ENCODE results near the gene RBFA. TPM values are rescaled to one million over a fixed set of nuclear protein-coding genes. Genes with fewer than 3 reads are reported as not detected.

The RBFA gene
- total RNA-seq, 1 experiment from 2014 or later, result 38.9 TPM

GRCh38 chr18:80040515-80040914 lies 6.3 kb downstream of the RBFA start:
- CTCF ChIA-PET, result no interaction called here
- Histone ChIP-seq H4K20me1 (ENCODE audit: low read length) (peaks cover under 1% of the 10 kb centered on the region; the same call in 1 of the 2 replicates), H3K79me2 (ENCODE audit: low read length) (peaks cover 22% of the 10 kb centered on the region), H3F3A (ENCODE audit: low read length, unreplicated experiment) (no peaks in the 10 kb centered on the region), H3K4me2 (ENCODE audit: low read length) (no peak overlapping the region), H3K9me2 (replicated peaks; ENCODE audit: low read length) (no peaks in the 10 kb centered on the region), H3K4me3 (ENCODE audit: low read length) (no peak overlapping the region), H3K4me1 (ENCODE audit: insufficient read depth, low read length) (peaks cover 7% of the 10 kb centered on the region; the same call in 1 of the 2 replicates), H3K27me3 (ENCODE audit: low read length) (no peaks in the 10 kb centered on the region), H3K27ac (ENCODE audit: low read length) (no peak overlapping the region), H3K36me3 (ENCODE audit: low read depth, low read length) (peaks cover 30% of the 10 kb centered on the region; the same call in 1 of the 2 replicates), H2AFZ (ENCODE audit: low read length) (no peak overlapping the region), H3K9ac (ENCODE audit: low read length) (no peak overlapping the region), H3K9me3 (ENCODE audit: low read length) (no peaks in the 10 kb centered on the region)
- DNase-seq, result no peak
- TF ChIP-seq EZH2 (IDR thresholded peaks at IDR 0.05; ENCODE audit: low read length, unreplicated experiment) (no peak), CTCF (conservative IDR thresholded peaks at IDR 0.05; ENCODE audit: low read depth, low read length) (no peak), EZH2phosphoT487 (IDR thresholded peaks at IDR 0.05; ENCODE audit: borderline replicate concordance, low read length) (no peak)
- intact Hi-C loops (cut with micrococcal nuclease), result no loop called here
- no TSS peak for BruUV-seq (replicated peaks)
- POLR2A ChIA-PET (ENCODE audit: unreplicated experiment), result no interaction called here
- no peak for ATAC-seq

GRCh38 chr18:80041424-80041823 lies 7.2 kb downstream of the RBFA start:
- POLR2A ChIA-PET (ENCODE audit: unreplicated experiment), result no interaction called here

More at GRCh38 chr18:80041424-80041823, 7.2 kb downstream of the RBFA start:
- no peaks in the 10 kb centered on the region for H4K20me1 ChIP-seq (ENCODE audit: low read length)
- peaks cover 13% of the 10 kb centered on the region for H3K79me2 ChIP-seq (ENCODE audit: low read length)
- H3K27me3 ChIP-seq (ENCODE audit: low read length), result no peaks in the 10 kb centered on the region
- TF ChIP-seq CTCF (conservative IDR thresholded peaks at IDR 0.05; ENCODE audit: low read depth, low read length) (no peak), EZH2phosphoT487 (IDR thresholded peaks at IDR 0.05; ENCODE audit: borderline replicate concordance, low read length) (no peak), EZH2 (IDR thresholded peaks at IDR 0.05; ENCODE audit: low read length, unreplicated experiment) (no peak)
- CTCF ChIA-PET, result no interaction called here
- ATAC-seq, result no peak
- no peaks in the 10 kb centered on the region for H3K9me2 ChIP-seq (replicated peaks; ENCODE audit: low read length)
- H3F3A ChIP-seq (ENCODE audit: low read length, unreplicated experiment), result no peaks in the 10 kb centered on the region
- intact Hi-C loops (cut with micrococcal nuclease), result no loop called here
- H3K4me1 ChIP-seq (ENCODE audit: insufficient read depth, low read length), result no peaks in the 10 kb centered on the region
- H3K27ac ChIP-seq (ENCODE audit: low read length), result no peak overlapping the region
- BruUV-seq (replicated peaks), result no TSS peak
- peaks cover 30% of the 10 kb centered on the region; the same call in 1 of the 2 replicates for H3K36me3 ChIP-seq (ENCODE audit: low read depth, low read length)
- no peak overlapping the region for H2AFZ ChIP-seq (ENCODE audit: low read length)
- H3K9ac ChIP-seq (ENCODE audit: low read length), result no peak overlapping the region
- no peak overlapping the region for H3K4me3 ChIP-seq (ENCODE audit: low read length)
- H3K4me2 ChIP-seq (ENCODE audit: low read length), result no peak overlapping the region
- no peak for DNase-seq
- H3K9me3 ChIP-seq (ENCODE audit: low read length), result no peaks in the 10 kb centered on the region
